Peyer's patch (tissue), 4 donors: ENCODE data around the gene ANKRD49. TPM values are rescaled to one million over a fixed set of nuclear protein-coding genes. Genes with fewer than 3 reads are reported as not detected.

Source experiments
- DNase-seq, 3 donors: peaks; one replicate each; pipeline ENCODE4 v3.0.0-alpha.2; 2017 to 2019
- H3K27ac ChIP-seq, 4 donors: fragments of 200-600 bp; sonication (generic); one replicate each; pipeline ENCODE4 v1.5.1; 2016 to 2019
- H3K27me3 ChIP-seq, 2 donors: fragments of 200-600 bp; sonication (generic); one replicate each; pipeline ENCODE4 v1.5.1; 2019
- H3K36me3 ChIP-seq, 3 donors: fragments of 200-600 bp; sonication (generic); one replicate each; pipeline ENCODE4 v1.5.1; 2016 to 2019
- H3K4me1 ChIP-seq, 4 donors: fragments of 200-600 bp; sonication (generic); one replicate each; pipeline ENCODE4 v1.5.1; 2016 to 2019
- H3K4me3 ChIP-seq, 4 donors: fragments of 200-600 bp; sonication (generic); 1 replicate in 3 of 4; 2 replicates in 1 of 4; pipeline ENCODE4 v1.5.1; 2016 to 2019; ENCODE audit warnings: mild to moderate bottlenecking in 1 of 4
- H3K9me3 ChIP-seq, 4 donors: fragments of 200-600 bp; sonication (generic); one replicate each; pipeline ENCODE4 v1.5.1; 2016 to 2019; ENCODE audit warnings: mild to moderate bottlenecking in 1 of 4
- CTCF ChIP-seq, 6 experiments: fragments of 450-650 bp in 4 of 6; fragments of 200-600 bp in 2 of 6; sonication (generic) in 1 of 6; IDR thresholded peaks; one replicate each; pipeline ENCODE4 v1.5.1; 2017 to 2019; ENCODE audit warnings: antibody characterized with exemption in 6 of 6, mild to moderate bottlenecking in 3 of 6, moderate library complexity in 1 of 6
- POLR2A ChIP-seq, 2 donors: fragments of 450-650 bp; IDR thresholded peaks; one replicate each; pipeline ENCODE4 v1.5.1; 2017; ENCODE audit warnings: antibody characterized with exemption in 2 of 2, mild to moderate bottlenecking in 2 of 2, moderate library complexity in 2 of 2
- small RNA-seq, 2 donors: library from RNA; depleted of rRNA; stranded (forward); fragments of <200 nt; gene quantifications; one replicate each; pipeline ENCODE3, GENCODE V24; 2016
- total RNA-seq, 4 donors: library from RNA; depleted of rRNA; stranded (reverse); fragments of >200 nt; gene quantifications; one replicate each; pipeline ENCODE4 v1.1.0, GENCODE V29; 2016

The ANKRD49 gene
- total RNA-seq, 4 donors from 2014 or later: 17.3 to 49.5 (median 20.7) TPM

GRCh38 chr11:94545264-94546161 lies 51.7 kb downstream of the ANKRD49 start:
- Histone ChIP-seq H3K4me3 (peak overlapping the region; percentile 69 to 85 (median 78)), H3K36me3 (no peaks in the 10 kb centered on the region), H3K4me1 (peaks cover 0 to 57% (median 2%) of the 10 kb centered on the region in 4 donors), H3K27me3 (no peaks in the 10 kb centered on the region), H3K9me3 (no peaks in the 10 kb centered on the region), H3K27ac (peak overlapping the region; percentile 91 to 98 (median 95))
- peak in 2 of 3 donors; percentile 70 to 77 for DNase-seq
- TF ChIP-seq POLR2A (IDR thresholded peaks at IDR 0.05) (peak; percentile 19 to 40), CTCF (IDR thresholded peaks at IDR 0.05) (no peak)

DNA sequence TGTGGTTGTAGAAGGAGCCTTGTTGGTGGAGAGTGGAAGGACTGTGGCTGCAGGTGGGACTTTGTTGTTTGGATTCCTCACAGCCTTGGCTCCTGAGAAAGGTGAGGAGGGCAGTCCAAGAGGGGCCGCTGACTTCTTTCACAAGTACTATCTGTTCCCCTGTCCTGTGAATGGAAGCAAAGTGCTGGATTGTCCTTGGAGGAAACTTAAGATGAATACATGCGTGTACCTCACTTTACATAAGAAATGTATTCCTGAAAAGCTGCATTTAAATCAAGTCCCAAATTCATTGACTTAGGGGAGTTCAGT lies 52.3 kb downstream of the ANKRD49 start:
- peak overlapping the region in 3 of 4 donors; percentile 95 to 98 (median 95) for H3K27ac ChIP-seq
- peaks cover 0 to 59% (median 2%) of the 10 kb centered on the region in 4 donors for H3K4me1 ChIP-seq
- H3K27me3 ChIP-seq: no peaks in the 10 kb centered on the region
- H3K9me3 ChIP-seq: no peaks in the 10 kb centered on the region
- no peak for DNase-seq
- no peak for TF ChIP-seq POLR2A (IDR thresholded peaks at IDR 0.05)
- TF ChIP-seq CTCF (IDR thresholded peaks at IDR 0.05): no peak
- peak overlapping the region; percentile 69 to 85 (median 78) for H3K4me3 ChIP-seq
- no peaks in the 10 kb centered on the region for H3K36me3 ChIP-seq

DNA sequence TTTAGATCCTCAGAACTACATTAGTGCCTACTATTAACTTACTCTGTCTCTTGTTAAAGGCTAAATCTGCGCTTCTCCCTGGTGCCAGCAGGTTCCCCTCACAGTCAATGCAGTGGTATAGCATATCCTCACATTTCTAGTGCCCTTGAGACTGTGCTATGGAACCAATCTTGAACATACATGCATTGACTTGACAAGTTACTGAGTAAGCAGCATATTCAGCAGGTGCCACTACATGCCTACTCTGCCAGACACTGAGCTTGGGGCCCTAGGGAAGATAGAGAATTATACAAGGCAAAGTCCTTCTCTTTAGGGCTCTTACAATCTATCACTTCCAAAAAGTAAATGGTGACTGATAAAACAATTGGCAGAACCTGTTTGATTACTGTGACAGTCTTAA lies 53.1 kb downstream of the ANKRD49 start:
- no peaks in the 10 kb centered on the region for H3K36me3 ChIP-seq
- H3K27me3 ChIP-seq: no peaks in the 10 kb centered on the region
- H3K4me3 ChIP-seq: peak overlapping the region in 3 of 4 donors; percentile 69 to 85 (median 82)
- TF ChIP-seq CTCF (IDR thresholded peaks at IDR 0.05) (peak in 2 of 6 experiments; percentile 9 to 21), POLR2A (IDR thresholded peaks at IDR 0.05) (peak; percentile 80 to 84)
- peaks cover 0 to 59% (median 2%) of the 10 kb centered on the region in 4 donors for H3K4me1 ChIP-seq
- peak in 2 of 3 donors; percentile 59 to 67 for DNase-seq
- H3K27ac ChIP-seq: peak overlapping the region in 2 of 4 donors; percentile 45 to 98
- H3K9me3 ChIP-seq: no peaks in the 10 kb centered on the region

GRCh38 chr11:94549146-94549545 lies 55.4 kb downstream of the ANKRD49 start:
- H3K36me3 ChIP-seq: no peaks in the 10 kb centered on the region
- H3K27me3 ChIP-seq: no peaks in the 10 kb centered on the region
- peak overlapping the region in 2 of 4 donors; percentile 15 to 40 for H3K27ac ChIP-seq
- no peaks in the 10 kb centered on the region for H3K9me3 ChIP-seq
- peak overlapping the region in 2 of 4 donors; percentile 1 to 69 for H3K4me3 ChIP-seq
- TF ChIP-seq POLR2A (IDR thresholded peaks at IDR 0.05): no peak
- DNase-seq: peak in 2 of 3 donors; percentile 32 to 63
- peaks cover 0 to 52% (median 2%) of the 10 kb centered on the region in 4 donors for H3K4me1 ChIP-seq

Small RNA genes lying within 50 kb of the gene (small RNA-seq; reads per million reads assigned to genes)
- gene MIR548L: 0 reads per million in 2 donors

Other genes starting within 250 kb of the ANKRD49 start
- gene IZUMO1R, start 189.4 kb upstream of the ANKRD49 start, total RNA-seq: not detected
- 1 to 10 TPM in 1 of 4 donors, not detected in 3; 1.7 TPM for gene GPR83, start 92.6 kb upstream of the ANKRD49 start, total RNA-seq
- 10 to 100 TPM in 3 of 4 donors, 1 to 10 TPM in 1; 9.7 to 38.0 (median 14.1) TPM for gene MRE11, start 140 bp upstream of the ANKRD49 start, total RNA-seq
- gene C11orf97, start 18.5 kb downstream of the ANKRD49 start, total RNA-seq: not detected
- 10 to 100 TPM in 3 of 4 donors, 1 to 10 TPM in 1; 9.1 to 34.3 (median 25.4) TPM for gene FUT4, start 49.9 kb downstream of the ANKRD49 start, total RNA-seq
- 10 to 100 TPM in 3 of 4 donors, 1 to 10 TPM in 1; 5.0 to 20.4 (median 14.5) TPM for gene PIWIL4, start 73.4 kb downstream of the ANKRD49 start, total RNA-seq